Gastroesophageal sphincter (tissue), 4 donors: ENCODE measurements around the gene SSC4D. TPM values are rescaled to one million over a fixed set of nuclear protein-coding genes. Genes with fewer than 3 reads are reported as not detected.

Experiments used
- ATAC-seq: fragments of 150-250 bp; one replicate; pipeline ENCODE4 v1.9.1; 2016; ENCODE audit warnings: mild to moderate bottlenecking, moderate library complexity
- H3K27ac ChIP-seq, 4 donors: fragments of 200-600 bp; sonication (generic) in 3 of 4; 1 replicate in 3 of 4; 2 replicates in 1 of 4; pipeline ENCODE4 v1.5.1; 2016 to 2019
- H3K27me3 ChIP-seq: fragments of 200-600 bp; sonication (generic); one replicate; pipeline ENCODE4 v1.5.1; 2019
- H3K36me3 ChIP-seq, 2 donors: fragments of 200-600 bp; sonication (generic); one replicate each; pipeline ENCODE4 v1.5.1; 2019; ENCODE audit warnings: control low read depth in 1 of 2
- H3K4me1 ChIP-seq, 3 donors: fragments of 200-600 bp; sonication (generic); 1 replicate in 2 of 3; 2 replicates in 1 of 3; pipeline ENCODE4 v1.5.1; 2016 to 2019; ENCODE audit warnings: control low read depth in 2 of 3
- H3K4me3 ChIP-seq, 2 donors: fragments of 200-600 bp; sonication (generic); one replicate each; pipeline ENCODE4 v1.5.1; 2019; ENCODE audit warnings: mild to moderate bottlenecking in 1 of 2, moderate library complexity in 1 of 2
- H3K9me3 ChIP-seq, 3 donors: fragments of 200-600 bp; sonication (generic); one replicate each; pipeline ENCODE4 v1.5.1; 2017 to 2019; ENCODE audit warnings: control low read depth in 2 of 3
- CTCF ChIP-seq, 4 experiments: fragments of 200-600 bp in 2 of 4; fragments of 450-650 bp in 2 of 4; sonication (generic) in 1 of 4; IDR thresholded peaks; one replicate each; pipeline ENCODE4 v1.5.1; 2017 to 2019; ENCODE audit warnings: antibody characterized with exemption in 4 of 4, mild to moderate bottlenecking in 2 of 4, moderate library complexity in 2 of 4
- EP300 ChIP-seq: sonication (generic); formaldehyde crosslinking; IDR thresholded peaks from one replicate; pipeline ENCODE4 v1.6.1; 2017; ENCODE audit warnings: antibody characterized with exemption, mild to moderate bottlenecking
- POLR2A ChIP-seq, 2 donors: fragments of 450-650 bp; IDR thresholded peaks; one replicate each; pipeline ENCODE4 v1.6.1; 2017; ENCODE audit warnings: antibody characterized with exemption in 2 of 2, mild to moderate bottlenecking in 2 of 2, moderate library complexity in 1 of 2
- POLR2AphosphoS5 ChIP-seq: sonication (generic); formaldehyde crosslinking; IDR thresholded peaks from one replicate; pipeline ENCODE4 v1.6.1; 2017; ENCODE audit warnings: antibody characterized with exemption
- WGBS, 2 donors: methylation state at CpG; one replicate each; pipeline ENCODE4 v1.1.5; 2018; ENCODE audit warnings: low coverage in 1 of 2; 5-methylcytosine and 5-hydroxymethylcytosine counted together
- total RNA-seq, 4 donors: library from RNA; depleted of rRNA; stranded (reverse); fragments of >200 nt; gene quantifications; one replicate each; pipeline ENCODE4 v1.1.0, GENCODE V29; 2016

SSC4D gene
- total RNA-seq, 4 donors from 2014 or later = 0.47 to 1.4 (median 1.1) TPM; not detected in 1

GRCh38 chr7:76359978-76360638 is 49.4 kb downstream of the SSC4D start:
- no peak for TF ChIP-seq EP300
- TF ChIP-seq POLR2A (IDR thresholded peaks at IDR 0.05) = no peak
- no peak for TF ChIP-seq CTCF (IDR thresholded peaks at IDR 0.05)
- no peak for TF ChIP-seq POLR2AphosphoS5
- WGBS, 2 donors = 67 to 77% methylated on average over 7 to 15 of the region's 17 CpGs

GRCh38 chr7:76359111-76359977 is 50.2 kb downstream of the SSC4D start:
- Histone ChIP-seq H3K9me3 (no peaks in the 10 kb centered on the region), H3K4me3 (peak overlapping the region; percentile 96 to 99), H3K36me3 (no peaks in the 10 kb centered on the region), H3K27ac (peak overlapping the region; percentile 97 to 100 (median 100)), H3K27me3 (no peaks in the 10 kb centered on the region), H3K4me1 (peaks cover 6 to 53% (median 22%) of the 10 kb centered on the region in 3 donors)
- WGBS, 2 donors = 0% methylated on average over 1 to 7 of the region's 41 CpGs
- peak; percentile 97 for ATAC-seq
- TF ChIP-seq POLR2AphosphoS5 (peak; percentile 84), CTCF (IDR thresholded peaks at IDR 0.05) (peak in 3 of 4 experiments; percentile 85 to 93 (median 88)), POLR2A (IDR thresholded peaks at IDR 0.05) (no peak)

More at GRCh38 chr7:76359978-76360638, 49.4 kb downstream of the SSC4D start:
- no peaks in the 10 kb centered on the region for H3K36me3 ChIP-seq
- no peak for ATAC-seq
- H3K27ac ChIP-seq = peak overlapping the region; percentile 97 to 100 (median 100)
- H3K27me3 ChIP-seq = no peaks in the 10 kb centered on the region
- H3K4me3 ChIP-seq = peak overlapping the region in 1 of 2 donors; percentile 99
- no peaks in the 10 kb centered on the region for H3K9me3 ChIP-seq
- peaks cover 6 to 53% (median 30%) of the 10 kb centered on the region in 3 donors for H3K4me1 ChIP-seq

GRCh38 chr7:76358481-76359110 is 50.9 kb downstream of the SSC4D start, which contains the start of gene YWHAG:
Gene YWHAG (minus strand): TSS chr7:76358991. CDS start chr7:76358808, 183 bp downstream.
- TF ChIP-seq POLR2A (IDR thresholded peaks at IDR 0.05) (peak; percentile 99), POLR2AphosphoS5 (peak; percentile 100), EP300 (no peak), CTCF (IDR thresholded peaks at IDR 0.05) (peak in 2 of 4 experiments; percentile 2 to 20)
- no peaks in the 10 kb centered on the region for H3K27me3 ChIP-seq
- H3K36me3 ChIP-seq = no peaks in the 10 kb centered on the region
- H3K4me3 ChIP-seq = peak within 1 kb of the TSS; percentile 96 to 99
- H3K9me3 ChIP-seq = no peaks in the 10 kb centered on the region
- H3K4me1 ChIP-seq = peaks cover 6 to 53% (median 16%) of the 10 kb centered on the region in 3 donors
- peak within 1 kb of the TSS; percentile 97 to 100 (median 100) for H3K27ac ChIP-seq
- WGBS, 2 donors = no CpG with 5 or more reads among the region's 80 CpGs
- ATAC-seq = peak; percentile 89

- peak overlapping the region; percentile 97 to 100 (median 100) for H3K27ac ChIP-seq
- peak overlapping the region; percentile 96 to 99 for H3K4me3 ChIP-seq
- H3K36me3 ChIP-seq = no peaks in the 10 kb centered on the region
- ATAC-seq = no peak
- no peaks in the 10 kb centered on the region for H3K9me3 ChIP-seq
- TF ChIP-seq CTCF (IDR thresholded peaks at IDR 0.05) = peak in 1 of 4 experiments; percentile 1
- no peak for TF ChIP-seq POLR2A (IDR thresholded peaks at IDR 0.05)
- H3K27me3 ChIP-seq = no peaks in the 10 kb centered on the region
- peaks cover 6 to 57% (median 16%) of the 10 kb centered on the region in 3 donors for H3K4me1 ChIP-seq
- WGBS, 2 donors = 0 to 1% methylated on average over 13 to 14 of the region's 27 CpGs
These were observed 51.5 kb downstream of the SSC4D start for GRCh38 chr7:76358011-76358480.
